ENCODE measurements around the gene ZNF691.

The ZNF691 gene

GRCh38 chr1:42841010-42841409 lies 5.4 kb upstream of the ZNF691 start:
- H3K4me3 ChIP-seq (replicated peaks; ENCODE audit: low read depth, low read length) = no peak overlapping the region
- no peak for DNase-seq (ENCODE audit: extremely low read depth, low read depth)
- no peak for TF ChIP-seq CTCF (IDR thresholded peaks at IDR 0.05; ENCODE audit: low read depth, low read length, missing control alignments)

- no peak overlapping the region for H3K4me3 ChIP-seq (replicated peaks; ENCODE audit: low read depth, low read length)
- TF ChIP-seq CTCF (IDR thresholded peaks at IDR 0.05; ENCODE audit: low read depth, low read length, missing control alignments) = no peak
- no peak for DNase-seq (ENCODE audit: extremely low read depth, low read depth)
These were observed 4.8 kb upstream of the ZNF691 start for GRCh38 chr1:42841440-42842147.

- TF ChIP-seq CTCF (IDR thresholded peaks at IDR 0.05; ENCODE audit: low read depth, low read length, missing control alignments) = no peak
- DNase-seq (ENCODE audit: extremely low read depth, low read depth) = no peak
- H3K4me3 ChIP-seq (replicated peaks; ENCODE audit: low read depth, low read length) = no peak overlapping the region
These were observed 1.7 kb upstream of the ZNF691 start for GRCh38 chr1:42844592-42845140.

- no peak for TF ChIP-seq CTCF (IDR thresholded peaks at IDR 0.05; ENCODE audit: low read depth, low read length, missing control alignments)
- peak overlapping the region; percentile 68 for H3K4me3 ChIP-seq (replicated peaks; ENCODE audit: low read depth, low read length)
- no peak for DNase-seq (ENCODE audit: extremely low read depth, low read depth)
These were observed 1.2 kb upstream of the ZNF691 start for GRCh38 chr1:42845193-42845592.

- H3K4me3 ChIP-seq (replicated peaks; ENCODE audit: low read depth, low read length) = peak overlapping the region; percentile 68
- DNase-seq (ENCODE audit: extremely low read depth, low read depth) = no peak
- no peak for TF ChIP-seq CTCF (IDR thresholded peaks at IDR 0.05; ENCODE audit: low read depth, low read length, missing control alignments)
These were observed 552 bp upstream of the ZNF691 start for GRCh38 chr1:42845866-42846256.

- peak overlapping the region; percentile 68 for H3K4me3 ChIP-seq (replicated peaks; ENCODE audit: low read depth, low read length)
- DNase-seq (ENCODE audit: extremely low read depth, low read depth) = no peak
- no peak for TF ChIP-seq CTCF (IDR thresholded peaks at IDR 0.05; ENCODE audit: low read depth, low read length, missing control alignments)
These were observed 740 bp downstream of the ZNF691 start for GRCh38 chr1:42847111-42847595.
